ENCODE data around the gene PTEN.
"Not testable (repeated sequence)": the region's sequence is repeated elsewhere in the genome, so short reads cannot be mapped to it uniquely, and the experiment has no call there.

Gene PTEN

GRCh38 chr10:87873656-87874055 lies 10.2 kb downstream of the PTEN start:
- no peak for DNase-seq

- DNase-seq: no peak
Measured at GRCh38 chr10:87875929-87876571, 12.6 kb downstream of the PTEN start.

- DNase-seq: no peak
Measured at GRCh38 chr10:87878664-87879459, 15.4 kb downstream of the PTEN start.

- no peak for DNase-seq
Measured at GRCh38 chr10:87880336-87880735, 16.9 kb downstream of the PTEN start.

GRCh38 chr10:87881373-87882059 lies 18.1 kb downstream of the PTEN start:
- not testable (repeated sequence) for DNase-seq

GRCh38 chr10:87882555-87883294 lies 19.3 kb downstream of the PTEN start:
- DNase-seq: no peak

- DNase-seq: no peak
Measured at GRCh38 chr10:87886635-87887034, 23.2 kb downstream of the PTEN start.

- DNase-seq: no peak
Measured at GRCh38 chr10:87887146-87887545, 23.7 kb downstream of the PTEN start.

GRCh38 chr10:87887548-87888289 lies 24.3 kb downstream of the PTEN start:
- no peak for DNase-seq

- DNase-seq: no peak
Measured at GRCh38 chr10:87895430-87895829, 32.0 kb downstream of the PTEN start.

GRCh38 chr10:87896216-87896615 lies 32.8 kb downstream of the PTEN start:
- DNase-seq: no peak

- DNase-seq: not testable (repeated sequence)
Measured at GRCh38 chr10:87897957-87898356, 34.5 kb downstream of the PTEN start.

GRCh38 chr10:87903396-87903795 lies 40.0 kb downstream of the PTEN start:
- not testable (repeated sequence) for DNase-seq

GRCh38 chr10:87913156-87913921 lies 49.9 kb downstream of the PTEN start:
- no peak for DNase-seq

GRCh38 chr10:87915406-87915805 lies 52.0 kb downstream of the PTEN start:
- DNase-seq: no peak

GRCh38 chr10:87915989-87916388 lies 52.6 kb downstream of the PTEN start:
- no peak for DNase-seq

GRCh38 chr10:87916515-87916914 lies 53.1 kb downstream of the PTEN start:
- no peak for DNase-seq

GRCh38 chr10:87918254-87918859 lies 54.9 kb downstream of the PTEN start:
- DNase-seq: no peak

GRCh38 chr10:87920538-87920937 lies 57.1 kb downstream of the PTEN start:
- DNase-seq: no peak

- DNase-seq: peak in 1 of 2 experiments; percentile 0
Measured at GRCh38 chr10:87921931-87922688, 58.7 kb downstream of the PTEN start.
